COLO829 (cell line): Measurements from ENCODE around the gene TMEM151B.
"Not testable (repeated sequence)": the region's sequence is repeated elsewhere in the genome, so short reads cannot be mapped to it uniquely, and the experiment has no call there.

Experiments
- DNase-seq: peaks from one replicate; pipeline ENCODE4 v3.0.0; 2012; ENCODE audit warnings: low spot score

TMEM151B gene

GRCh38 chr6:44269921-44270525 is at the start of gene TMEM151B:
TSS of gene TMEM151B (plus strand) at chr6:44270450. CDS start at chr6:44270743, 293 bp downstream.
- no peak for DNase-seq

GRCh38 chr6:44220913-44221290 is 49.3 kb upstream of the TMEM151B start:
- DNase-seq: no peak

GRCh38 chr6:44221291-44221960 is 48.8 kb upstream of the TMEM151B start:
- no peak for DNase-seq

GRCh38 chr6:44221961-44222335 is 48.3 kb upstream of the TMEM151B start:
- no peak for DNase-seq

GRCh38 chr6:44222486-44223318 is 47.5 kb upstream of the TMEM151B start:
- peak; percentile 36 for DNase-seq

- peak; percentile 84 for DNase-seq
Measured at GRCh38 chr6:44223319-44224028, 46.8 kb upstream of the TMEM151B start, which contains the start of gene SLC29A1. TSS of gene SLC29A1 (plus strand) at chr6:44223595. CDS start at chr6:44227314, 3,719 bp downstream.

GRCh38 chr6:44224029-44224964 is 46.0 kb upstream of the TMEM151B start:
- DNase-seq: peak; percentile 35

- DNase-seq: no peak
Measured at GRCh38 chr6:44224965-44225305, 45.3 kb upstream of the TMEM151B start.

- no peak for DNase-seq
Measured at GRCh38 chr6:44225579-44226325, 44.5 kb upstream of the TMEM151B start.

GRCh38 chr6:44226368-44227147 is 43.7 kb upstream of the TMEM151B start:
- DNase-seq: no peak

- no peak for DNase-seq
Measured at GRCh38 chr6:44227148-44227793, 43.0 kb upstream of the TMEM151B start.

GRCh38 chr6:44228031-44228430 is 42.2 kb upstream of the TMEM151B start:
- DNase-seq: no peak

- no peak for DNase-seq
Measured at GRCh38 chr6:44228433-44228832, 41.8 kb upstream of the TMEM151B start.

- DNase-seq: no peak
Measured at GRCh38 chr6:44228836-44229235, 41.4 kb upstream of the TMEM151B start.

- DNase-seq: no peak
Measured at GRCh38 chr6:44229376-44230033, 40.7 kb upstream of the TMEM151B start.

- DNase-seq: no peak
Measured at GRCh38 chr6:44230034-44230675, 40.1 kb upstream of the TMEM151B start.

- not testable (repeated sequence) for DNase-seq
Measured at GRCh38 chr6:44231426-44231825, 38.8 kb upstream of the TMEM151B start.
